Suppressor macrophage (primary cell): ENCODE measurements around the gene ITPK1.

Experiments
- DNase-seq, 4 experiments: peaks; one replicate each; pipeline ENCODE4 v3.0.0-alpha.2; 2020 to 2022

ITPK1 gene

DNA sequence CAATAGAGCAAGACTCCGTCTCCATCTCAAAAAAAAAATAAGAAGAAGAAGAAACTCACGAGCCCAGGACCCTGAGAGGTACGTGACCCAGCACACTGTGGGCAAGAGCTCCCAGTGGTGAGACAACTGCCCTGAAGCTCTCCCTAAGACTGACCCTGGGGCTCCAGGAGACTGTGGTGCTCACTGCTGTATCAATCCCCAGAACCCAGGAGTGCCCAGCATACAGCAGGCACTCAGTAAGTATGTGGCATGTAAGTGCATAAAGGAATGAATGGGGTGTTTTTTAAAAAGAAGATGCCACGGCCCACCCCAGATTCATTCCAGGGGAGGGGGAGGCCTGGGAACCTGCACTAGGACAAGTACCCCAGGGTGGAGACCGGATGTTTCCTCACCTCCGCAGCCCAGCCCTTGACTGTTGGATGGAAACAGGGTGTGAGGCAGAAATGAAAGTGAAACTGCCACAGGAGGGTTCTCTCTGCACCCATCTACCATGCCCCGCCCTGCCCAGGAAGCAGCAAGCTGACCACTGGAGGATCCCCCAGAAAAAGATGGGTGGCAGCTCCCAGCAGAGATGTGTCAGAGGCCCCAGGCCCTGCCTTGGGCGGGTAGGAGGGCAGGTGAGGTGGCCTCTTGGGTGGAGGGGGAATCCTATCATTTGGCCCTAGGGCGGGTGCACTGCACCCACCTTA, 12.2 kb downstream of the ITPK1 start:
- DNase-seq, result peak in 3 of 4 experiments; percentile 52 to 62 (median 56)

DNA sequence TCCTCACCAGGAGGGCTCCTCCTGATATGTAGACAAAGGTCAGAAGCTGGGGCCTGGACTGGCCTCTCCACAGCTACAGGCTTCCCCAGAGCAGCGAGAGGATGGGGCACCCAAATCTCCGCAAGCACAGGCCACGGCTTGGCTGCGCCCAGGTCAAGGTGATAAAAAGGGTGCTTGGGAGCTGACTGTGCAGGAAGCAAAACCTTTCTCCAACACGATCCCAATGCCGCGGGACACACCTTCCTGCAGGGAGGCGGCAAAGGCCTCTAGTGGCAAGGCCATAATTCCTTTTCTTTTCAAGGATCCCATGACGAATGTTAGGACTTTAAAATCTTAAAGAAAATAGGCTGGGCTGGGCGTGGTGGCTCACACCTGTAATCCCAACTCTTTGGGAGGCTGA, 13.6 kb downstream of the ITPK1 start:
- no peak for DNase-seq

DNA sequence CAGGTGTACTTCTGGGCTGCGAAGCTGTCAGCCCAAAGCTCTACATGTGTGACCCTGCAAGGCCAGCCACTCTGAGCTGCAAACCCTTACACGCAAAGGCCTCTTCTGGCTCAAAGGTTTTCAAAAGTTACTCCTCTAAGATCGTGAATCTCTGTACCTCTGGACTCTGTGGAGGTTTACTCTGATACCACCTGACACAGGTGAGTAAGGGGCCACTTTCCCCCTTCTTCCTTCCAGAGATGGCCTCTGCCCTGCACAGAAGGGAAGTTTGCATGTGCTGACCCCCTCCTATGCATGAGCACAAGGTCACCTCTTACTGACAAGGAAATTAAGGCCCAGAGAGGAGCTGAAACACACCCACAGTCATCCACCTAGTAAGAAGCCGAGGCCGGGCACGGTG, 14.5 kb downstream of the ITPK1 start:
- no peak for DNase-seq

DNA sequence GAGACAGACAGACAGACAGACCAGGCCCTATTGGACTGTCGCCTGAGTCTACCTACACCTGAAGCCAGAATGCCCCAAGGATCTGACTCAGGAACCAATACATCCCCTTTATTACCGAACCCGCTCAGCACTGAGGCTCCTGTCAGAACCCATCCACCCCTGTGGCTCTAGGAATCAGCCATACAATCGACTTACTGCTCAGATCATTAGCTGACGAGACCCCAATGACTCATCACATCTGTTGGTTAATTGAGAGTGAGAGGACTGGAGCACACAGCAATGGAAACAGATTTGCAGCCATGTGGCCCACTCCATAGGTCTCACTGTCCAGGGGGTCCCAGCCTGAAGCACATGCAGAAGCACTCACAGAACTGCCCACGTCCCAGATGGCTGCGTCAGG, 15.2 kb downstream of the ITPK1 start:
- no peak for DNase-seq

DNA sequence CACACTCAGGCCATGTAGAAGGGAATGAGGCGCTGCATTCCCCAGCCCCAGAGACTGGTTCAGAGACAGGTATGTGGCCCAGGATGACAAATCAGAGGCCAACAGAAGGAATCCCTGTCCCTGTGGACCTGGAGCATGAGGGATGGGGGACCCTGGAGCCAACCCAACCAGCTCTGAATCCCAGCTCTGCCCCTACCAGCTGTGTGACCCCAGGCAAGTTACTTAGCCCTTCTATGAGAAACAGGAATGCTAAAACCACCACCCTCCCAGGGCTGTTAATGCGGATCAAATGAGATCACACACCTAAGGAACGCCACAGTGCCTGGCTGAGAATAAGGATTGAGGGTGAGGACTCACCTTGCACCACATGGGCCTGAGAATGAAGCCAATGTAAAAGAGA, 15.6 kb downstream of the ITPK1 start:
- no peak for DNase-seq

DNA sequence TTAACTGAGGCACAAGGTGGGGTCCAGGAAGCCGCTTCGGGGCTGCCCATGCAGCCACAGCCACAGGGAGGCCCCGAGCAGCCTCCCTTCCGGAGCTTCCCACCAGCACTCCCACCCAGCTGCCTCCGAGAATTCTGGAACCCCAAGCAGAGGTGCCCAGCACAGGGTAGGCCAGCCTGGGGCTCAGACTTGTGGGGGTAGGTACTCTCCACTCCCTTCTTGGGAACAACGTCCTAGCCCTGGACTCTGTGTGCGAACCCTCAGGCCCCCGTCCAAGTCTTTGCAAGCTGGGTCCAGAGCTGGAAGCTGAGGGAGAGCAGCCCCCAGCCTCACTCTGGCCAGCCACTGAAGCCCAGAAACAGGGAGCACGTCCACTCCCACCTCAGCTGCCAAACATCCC, 16.1 kb downstream of the ITPK1 start:
- DNase-seq, result no peak

DNA sequence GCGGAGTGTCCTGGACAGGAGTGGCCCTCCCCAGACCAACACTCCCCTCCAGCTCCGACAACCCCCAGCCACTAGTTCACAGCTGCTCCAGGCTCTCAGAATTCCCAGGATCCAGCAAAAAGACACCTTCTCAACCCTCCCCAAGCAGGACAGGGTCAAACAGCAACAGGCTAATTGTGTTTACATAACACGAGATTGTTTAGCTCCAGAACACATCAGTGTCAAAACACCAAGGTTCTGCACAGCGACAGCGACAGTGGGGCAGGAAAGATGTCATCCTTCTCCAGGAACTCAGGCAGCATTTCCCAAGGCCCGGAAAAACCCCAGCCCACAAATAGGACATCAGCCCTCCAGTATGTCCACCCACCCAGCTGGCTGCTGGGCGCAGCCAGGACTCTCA, 16.5 kb downstream of the ITPK1 start:
- no peak for DNase-seq

DNA sequence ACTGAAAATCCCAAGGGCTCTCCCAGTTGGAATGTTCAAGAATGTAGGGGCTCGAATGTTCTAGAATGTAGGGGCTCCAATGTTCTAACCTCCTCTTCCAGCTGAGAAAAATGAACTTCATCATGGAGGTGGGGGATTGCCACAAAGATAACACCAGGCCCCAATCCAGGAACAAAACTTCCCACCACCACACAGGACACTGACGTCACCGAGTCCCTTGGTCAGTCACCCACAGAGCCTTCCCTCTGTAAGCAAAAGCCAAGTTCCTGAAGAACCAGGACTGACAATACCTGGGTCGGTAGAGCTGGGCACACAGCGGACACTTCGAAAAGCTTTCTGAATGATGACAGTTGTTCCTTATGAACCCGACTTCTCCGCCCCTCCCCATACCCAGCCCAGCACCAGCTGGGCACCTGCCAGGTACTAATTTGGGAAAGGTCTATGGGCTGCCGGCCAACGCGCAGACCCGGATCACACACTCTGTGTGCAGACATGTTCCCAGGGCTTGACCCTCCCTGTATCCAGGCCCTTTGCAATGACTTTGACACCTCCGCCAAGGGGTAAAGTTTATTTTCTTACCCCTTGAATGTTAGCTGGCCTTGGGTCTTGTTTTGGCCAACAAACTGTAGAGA, 18.9 kb downstream of the ITPK1 start:
- peak in 3 of 4 experiments; percentile 50 to 59 (median 54) for DNase-seq

DNA sequence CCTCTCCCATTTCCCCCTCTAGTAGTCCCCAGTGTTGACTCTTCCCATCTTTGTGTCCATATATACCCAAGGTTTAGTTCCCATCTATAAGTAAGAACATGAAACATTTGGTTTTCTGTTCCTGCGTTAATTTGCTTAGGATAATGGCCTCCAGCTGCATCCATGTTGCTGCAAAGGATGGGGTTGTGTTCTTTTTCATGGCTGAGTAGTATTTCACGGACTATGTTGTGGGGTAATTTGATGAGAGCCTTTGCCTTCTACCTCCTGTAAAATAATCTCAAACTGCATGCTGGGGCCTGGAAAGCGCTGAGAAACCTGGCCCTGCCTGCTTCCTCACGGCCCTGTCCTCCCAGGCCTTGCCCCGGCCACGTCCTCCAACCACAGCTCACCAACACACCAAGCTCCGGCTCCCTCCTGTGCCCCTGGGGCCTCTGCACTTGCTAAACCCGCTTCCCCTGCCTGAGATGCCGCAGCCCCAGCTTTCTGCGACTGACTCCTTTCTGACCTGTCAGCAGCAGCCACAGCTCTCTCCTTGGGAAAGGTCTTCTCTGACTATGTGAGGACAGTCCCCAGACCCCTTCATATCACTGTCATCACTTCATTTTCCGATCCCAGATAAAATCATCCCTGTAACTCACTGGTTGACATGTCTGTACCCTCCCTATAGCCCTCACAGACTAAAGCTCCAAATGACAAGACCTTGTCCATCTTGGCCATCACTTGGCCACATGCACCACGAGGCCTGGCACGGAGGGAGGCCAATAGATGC, 19.8 kb downstream of the ITPK1 start:
- DNase-seq, result no peak

DNA sequence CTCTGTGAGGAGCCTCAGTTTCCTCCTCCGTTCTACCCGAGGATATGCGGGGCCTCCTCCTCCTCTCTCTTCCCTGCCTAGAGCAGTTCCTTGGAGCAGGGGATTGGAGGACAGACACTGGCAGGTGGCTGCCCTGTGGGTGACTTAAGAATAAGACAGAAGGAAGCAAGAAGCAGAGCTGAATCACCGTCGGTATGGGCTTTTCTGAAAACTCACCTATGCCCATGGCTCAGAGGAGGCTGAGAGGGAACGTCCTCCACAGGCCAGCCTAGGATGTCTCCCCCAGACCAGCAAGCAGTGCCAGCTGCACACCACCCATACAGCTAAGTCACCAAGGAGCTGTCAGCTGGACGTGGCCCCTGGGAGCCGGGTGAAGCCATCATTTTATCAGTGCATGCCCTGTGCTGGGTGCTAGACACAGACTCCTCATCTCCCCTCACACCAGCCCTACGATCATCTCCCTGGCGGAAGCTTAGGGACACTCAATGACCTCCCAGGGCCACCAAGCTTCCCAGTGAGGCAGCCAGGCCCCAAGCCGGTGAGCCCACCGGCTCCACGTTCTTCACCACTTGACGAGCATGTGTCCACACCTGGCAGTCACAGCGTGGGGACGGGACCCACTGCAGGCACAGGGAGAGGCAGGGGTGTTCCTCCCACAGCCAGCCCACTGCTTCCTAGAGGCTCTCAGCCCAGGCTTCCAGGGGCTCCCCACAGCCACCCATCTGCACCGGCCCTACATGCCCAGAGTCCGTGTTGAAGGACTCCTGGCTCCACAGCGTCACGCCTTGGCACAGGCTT, 21.4 kb downstream of the ITPK1 start:
- no peak for DNase-seq

DNA sequence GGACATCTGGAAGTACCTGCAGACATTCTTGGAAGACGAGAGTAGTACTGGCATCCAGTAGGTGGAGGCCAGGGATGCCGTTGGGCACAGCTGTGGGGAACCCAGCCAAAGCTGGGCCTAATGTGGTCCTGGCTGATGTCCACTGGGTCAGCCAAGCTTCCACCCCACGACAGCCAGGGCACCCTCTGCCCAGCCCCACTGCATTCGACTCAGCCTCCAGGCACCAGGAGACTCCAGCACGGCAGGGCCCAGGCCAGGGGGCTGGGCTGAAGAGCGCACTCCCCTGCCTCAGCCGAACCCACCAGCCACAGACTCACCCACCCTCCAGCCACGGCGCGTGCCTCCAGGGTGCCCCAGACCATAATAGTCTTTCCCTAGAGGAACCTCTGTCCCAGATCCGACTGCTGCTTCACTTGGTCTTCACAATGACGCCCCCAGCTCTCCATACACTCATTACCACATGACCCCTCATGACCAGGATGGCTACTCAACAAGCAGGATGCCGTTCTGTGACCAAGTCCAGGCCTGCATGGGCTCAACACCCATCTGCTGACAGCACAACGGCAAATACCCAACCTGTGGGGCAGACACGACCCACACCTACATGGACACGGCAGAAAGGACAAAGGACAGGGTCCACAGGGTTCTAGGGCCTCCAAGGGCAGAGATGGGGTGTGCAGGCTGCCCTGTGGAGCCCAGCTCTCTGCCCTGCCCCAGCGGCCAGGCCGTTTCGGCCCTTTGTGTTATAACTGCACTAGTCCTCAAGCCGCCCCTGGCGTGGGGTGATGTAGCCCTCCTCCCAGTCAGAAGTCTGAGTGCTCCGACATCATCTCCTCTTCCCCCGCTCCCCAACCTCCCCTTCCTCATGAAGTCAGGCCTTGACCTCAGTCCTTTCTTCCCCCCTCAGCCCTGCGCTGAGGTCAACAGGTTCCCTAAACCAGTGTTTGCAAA, 22.8 kb downstream of the ITPK1 start:
- DNase-seq, result peak; percentile 47 to 79 (median 72)

DNA sequence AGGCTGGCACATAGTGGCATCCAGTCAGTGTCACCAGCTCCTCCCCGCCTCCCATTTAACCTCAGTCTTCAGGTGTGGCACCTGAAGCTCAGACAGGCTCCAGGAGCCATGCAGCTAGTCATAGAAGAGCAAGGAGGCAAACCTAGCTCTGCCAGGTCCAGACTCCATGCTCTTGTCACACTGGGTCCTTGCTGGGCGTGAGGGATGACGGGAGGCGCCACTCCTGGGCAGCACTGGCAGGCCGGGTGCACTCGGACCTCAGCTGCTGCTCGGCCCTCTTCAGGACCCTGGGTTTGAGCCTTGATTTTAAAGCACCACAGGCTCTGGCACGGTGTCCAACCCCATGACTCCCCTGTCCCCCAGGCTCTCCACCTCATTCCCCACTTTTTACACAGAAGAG, 24.1 kb downstream of the ITPK1 start:
- DNase-seq, result no peak

DNA sequence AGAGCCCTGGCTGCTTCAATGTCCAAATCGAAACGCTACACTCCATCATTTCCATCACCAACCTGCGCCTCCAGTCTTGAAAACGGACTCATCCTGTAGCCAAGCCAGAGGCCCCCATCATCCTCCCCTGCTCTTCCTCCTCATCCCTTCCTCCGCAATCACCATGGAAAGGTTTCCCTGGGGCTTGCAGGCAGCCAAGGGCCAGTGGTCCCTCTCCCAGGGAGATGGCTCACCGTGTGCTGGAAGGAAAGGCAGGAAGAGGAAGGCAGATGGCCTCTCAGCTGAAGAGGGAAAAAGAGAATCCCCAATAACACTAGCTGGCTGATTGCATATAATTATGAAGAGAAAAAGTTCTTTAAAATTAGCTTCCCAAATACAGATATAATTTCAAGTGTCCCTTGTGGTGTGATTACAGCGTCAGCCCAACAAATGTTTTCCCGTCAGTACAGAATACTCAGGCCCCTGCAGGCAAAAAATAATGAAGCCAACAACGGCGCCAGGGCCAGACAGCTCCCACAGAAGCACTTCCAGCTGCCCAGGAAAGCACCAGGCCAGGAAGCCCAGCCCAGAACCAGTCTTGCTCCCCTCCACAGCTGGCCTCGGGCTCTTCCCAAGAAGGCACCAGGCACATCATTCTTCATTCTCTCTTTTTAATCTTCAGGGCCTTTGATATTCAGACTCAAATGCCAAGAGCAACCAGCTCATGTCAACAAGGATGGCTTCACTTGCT, 24.7 kb downstream of the ITPK1 start:
- no peak for DNase-seq

DNA sequence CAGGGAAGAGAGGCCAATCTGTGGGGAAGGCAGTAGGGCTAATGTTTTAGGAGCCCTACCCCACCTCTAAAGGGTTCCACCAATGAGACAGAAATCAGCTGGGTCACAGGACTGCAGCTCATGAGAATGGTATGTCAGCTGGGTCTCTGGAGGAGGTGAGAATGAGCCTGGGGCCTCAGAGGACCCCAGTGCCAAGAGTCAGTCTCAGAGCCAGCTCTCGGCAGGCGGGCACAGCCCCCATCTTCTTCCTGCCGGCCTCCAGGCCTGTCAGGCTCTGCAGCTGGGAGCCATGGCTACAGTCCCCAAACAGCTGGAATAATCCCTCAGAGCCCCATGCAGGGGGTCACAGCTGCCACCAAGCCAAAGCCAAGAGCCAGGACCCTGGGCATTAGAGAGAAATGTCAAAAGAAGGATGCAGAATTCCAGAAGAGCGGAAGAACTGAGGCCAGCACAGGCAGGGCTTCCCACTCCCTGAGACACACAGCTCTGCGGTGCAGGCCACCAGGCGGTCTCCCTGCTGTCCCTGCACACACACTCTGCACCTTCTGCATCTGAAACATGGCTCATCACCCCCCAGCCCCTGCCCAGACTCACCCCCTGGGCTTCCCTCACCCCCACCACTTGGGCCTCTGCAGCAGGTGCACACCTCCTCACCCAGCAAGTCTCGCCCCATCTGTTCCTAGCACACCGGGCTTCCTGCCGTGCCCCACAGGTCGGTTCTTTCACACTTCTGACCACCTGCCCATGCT, 26.0 kb downstream of the ITPK1 start:
- no peak for DNase-seq

DNA sequence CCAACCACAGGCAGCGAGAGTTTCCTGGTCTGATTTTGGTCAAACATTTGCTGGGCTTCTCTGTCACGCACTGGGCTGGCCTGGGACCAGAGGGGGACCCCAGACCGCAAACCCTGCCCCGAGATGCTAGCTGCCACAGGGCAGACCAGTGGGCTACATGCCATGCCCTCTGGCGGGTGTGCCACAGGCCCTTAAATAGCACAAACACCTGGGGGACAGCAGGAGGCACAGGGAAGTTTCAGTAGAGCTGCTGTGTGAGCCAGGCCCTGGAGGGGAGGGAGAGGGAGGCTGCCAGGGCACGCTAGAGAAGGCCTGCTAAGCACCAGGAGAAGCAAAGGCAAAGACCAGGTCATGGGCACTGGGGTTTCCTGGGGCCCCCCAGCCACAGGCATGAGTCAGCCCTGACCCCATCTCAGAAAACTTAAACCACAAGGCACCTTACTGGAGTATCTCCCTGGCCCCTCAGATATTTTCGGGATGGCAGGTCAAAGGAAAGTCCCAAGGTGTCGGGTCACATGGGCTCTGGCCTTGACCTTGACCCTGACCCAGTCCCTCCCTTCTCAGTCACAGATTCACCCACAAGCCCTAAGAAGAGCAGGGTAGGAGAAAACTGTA, 29.2 kb downstream of the ITPK1 start:
- no peak for DNase-seq

DNA sequence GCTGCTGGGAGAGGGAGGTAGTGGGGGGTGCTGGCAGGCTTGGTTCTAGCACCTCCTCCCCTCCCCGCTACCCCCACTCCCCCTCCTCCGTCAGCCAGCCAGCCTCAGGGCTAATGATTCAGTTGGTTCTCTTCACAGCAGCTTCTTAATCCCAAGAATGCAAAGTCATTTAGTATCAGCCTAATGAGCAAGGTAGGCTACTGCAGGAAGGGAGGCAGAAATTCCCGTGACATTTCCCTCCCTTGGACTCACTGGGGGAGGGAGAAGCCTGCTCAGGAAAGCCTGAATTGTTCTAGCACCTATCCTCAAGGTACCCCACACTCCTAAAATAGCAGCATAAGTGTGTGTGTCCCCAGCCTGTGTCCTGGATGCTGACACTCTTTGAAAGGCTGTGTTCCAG, 29.8 kb downstream of the ITPK1 start:
- DNase-seq, result no peak

DNA sequence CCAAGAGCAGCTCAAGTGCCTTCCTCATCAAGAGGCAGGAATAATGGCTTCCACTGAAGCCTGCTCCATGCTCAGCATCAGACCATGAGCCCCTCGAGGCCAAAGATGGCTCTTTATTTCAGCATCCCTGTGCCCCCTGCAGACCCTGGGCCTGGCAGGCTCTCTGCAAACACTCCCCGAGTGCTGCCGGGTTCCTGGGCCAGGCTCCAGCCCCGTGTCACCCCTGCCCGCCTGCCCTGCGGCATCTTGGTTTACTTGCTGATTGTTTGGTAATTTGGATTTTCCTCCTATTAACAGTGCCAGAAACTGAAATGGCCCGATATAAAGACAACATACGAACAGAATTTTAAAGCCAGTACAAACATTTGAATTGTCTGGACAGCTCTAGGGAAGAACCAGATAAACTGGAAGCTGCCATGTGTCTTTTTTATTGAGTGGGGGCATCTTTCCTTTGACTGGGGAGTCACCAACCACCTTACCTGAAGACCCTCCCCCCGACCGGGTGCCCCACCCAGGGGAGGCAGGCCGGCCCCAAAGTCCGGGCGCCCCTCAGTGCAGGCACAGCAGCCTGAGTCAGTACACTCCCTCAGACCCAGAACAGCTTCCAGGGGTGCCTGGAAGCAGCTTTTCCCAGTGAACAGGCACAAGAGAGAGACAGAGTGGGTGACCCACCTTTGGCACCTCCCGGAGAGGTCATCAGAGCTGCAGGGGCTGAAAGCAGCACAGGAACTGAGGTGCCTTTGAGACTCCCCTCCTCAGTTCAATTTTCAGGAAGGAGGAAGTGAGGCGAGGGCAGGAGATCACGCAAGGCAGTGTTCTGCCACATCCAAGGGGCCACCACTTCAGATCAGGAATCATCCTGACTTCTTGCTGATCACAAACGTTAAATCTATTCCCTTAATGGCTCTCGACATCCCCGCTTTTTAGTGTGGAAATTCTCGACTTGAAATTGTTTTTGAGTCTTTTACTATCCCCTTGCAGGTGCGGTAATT, 30.6 kb downstream of the ITPK1 start:
- peak in 3 of 4 experiments; percentile 37 to 60 (median 50) for DNase-seq

DNA sequence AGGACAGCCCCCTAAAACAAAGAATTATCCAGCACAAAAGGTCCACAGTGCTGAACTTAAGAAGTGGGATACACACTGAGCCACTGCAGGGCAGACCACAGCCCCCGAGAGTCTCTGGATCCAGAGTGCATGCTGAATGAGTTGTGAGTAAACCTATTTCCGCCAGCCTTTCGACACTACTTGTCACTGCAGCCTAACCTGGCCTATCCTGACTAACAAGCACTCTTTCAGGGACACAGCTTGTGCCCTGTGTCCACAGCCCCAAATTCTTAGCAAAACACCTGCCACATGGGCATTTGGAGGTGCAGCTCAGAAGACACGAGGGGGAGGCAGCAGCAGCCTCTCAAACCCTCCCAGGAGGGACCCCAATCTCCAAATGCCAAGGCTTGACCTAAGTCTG, 31.3 kb downstream of the ITPK1 start:
- DNase-seq, result no peak

DNA sequence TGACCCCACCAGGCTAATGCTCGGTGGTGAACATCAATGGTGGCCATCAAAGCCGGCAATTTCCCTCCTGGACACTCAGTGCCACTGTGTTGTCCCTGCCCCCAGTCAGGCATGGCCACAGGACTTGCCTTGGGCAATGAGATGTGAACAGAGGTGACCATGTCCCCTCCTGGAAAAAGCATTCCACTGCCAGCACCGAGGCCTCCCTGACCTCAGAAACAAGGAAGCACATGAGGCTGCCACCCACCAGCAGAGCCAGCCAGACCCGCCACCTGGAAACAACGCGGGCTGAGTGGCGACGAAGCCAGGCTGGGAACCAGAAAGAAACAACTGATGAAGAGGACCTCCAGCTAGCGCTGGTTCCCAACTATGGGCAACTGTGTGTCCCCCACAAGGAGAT, 31.8 kb downstream of the ITPK1 start:
- peak in 2 of 4 experiments; percentile 39 to 60 for DNase-seq
